Measurements from ENCODE around the gene DLX4. TPM values are rescaled to one million over a fixed set of nuclear protein-coding genes. Genes with fewer than 3 reads are reported as not detected.

DLX4 gene
- total and polyA plus RNA-seq, 2 of the 4 experiments (the other 2 are of a cell fraction) = not detected

DNA sequence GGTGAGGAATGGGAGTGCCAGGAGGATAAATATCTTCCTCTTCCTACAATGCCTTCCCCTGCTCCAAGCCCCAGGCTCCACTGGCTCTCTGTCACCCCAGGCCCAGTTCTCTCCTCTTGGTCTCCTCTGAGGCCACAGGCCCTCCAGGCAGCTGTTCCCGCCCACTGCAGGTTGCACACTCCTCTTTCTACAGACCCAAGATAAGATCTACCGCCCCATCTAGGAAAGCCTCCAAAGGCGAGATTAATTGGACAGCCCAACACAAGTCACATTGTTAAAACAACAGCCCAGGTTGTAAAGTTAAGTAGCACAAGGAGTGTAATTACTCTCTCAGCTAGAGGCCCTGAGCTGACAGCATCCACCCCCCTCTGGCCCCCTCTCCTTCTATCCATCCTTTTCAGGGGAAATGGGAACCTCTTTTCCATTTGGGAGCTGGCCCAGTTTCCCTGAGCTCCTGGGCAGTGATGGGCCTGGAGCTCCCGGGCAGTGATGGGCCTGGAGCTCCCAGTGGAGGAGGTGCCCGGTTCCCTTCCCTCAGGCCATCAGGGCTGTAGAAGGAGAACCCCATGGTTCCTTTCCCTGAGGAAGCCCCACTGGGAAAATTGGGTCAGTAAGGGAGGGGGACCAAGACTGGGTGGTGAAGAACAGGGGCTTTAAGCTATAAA is 7.3 kb downstream of the DLX4 start:
- Histone ChIP-seq H2BK5ac (ENCODE audit: low read depth, low read length, poor library complexity, severe bottlenecking) (no peak overlapping the region), H3K4me1 (ENCODE audit: control insufficient read depth, insufficient read depth, low read length) (no peaks in the 10 kb centered on the region; the same call in 1 of the 2 replicates), H3K4me2 (ENCODE audit: low read depth, low read length) (no peak overlapping the region), H2BK120ac (ENCODE audit: low read depth, low read length) (no peak overlapping the region), H4K5ac (ENCODE audit: low read depth, low read length) (no peak overlapping the region), H3K27me3 (ENCODE audit: control insufficient read depth, insufficient read depth, low read length) (peaks cover 99% of the 10 kb centered on the region), H4K91ac (ENCODE audit: insufficient read depth, low read depth, low read length) (no peak overlapping the region), H3K9ac (ENCODE audit: low read depth, low read length) (no peak overlapping the region), H3K56ac (ENCODE audit: extremely low read depth, insufficient read depth, low read length) (no peak overlapping the region), H2AFZ (replicated peaks; ENCODE audit: low read length, poor library complexity) (no peak overlapping the region), H3K36me3 (ENCODE audit: control insufficient read depth, insufficient read depth, low read length) (no peaks in the 10 kb centered on the region), H2BK20ac (ENCODE audit: low read depth, low read length) (no peak overlapping the region), H2BK15ac (ENCODE audit: low read depth, low read length) (no peak overlapping the region), H3K23ac (ENCODE audit: low read depth, low read length) (no peak overlapping the region), H4K8ac (ENCODE audit: low read depth in 2 of 2, low read length in 2 of 2) (no peak overlapping the region), H3K79me1 (ENCODE audit: low read depth in 1 of 2, low read length in 2 of 2) (no peaks in the 10 kb centered on the region), H3K4ac (ENCODE audit: low read depth, low read length) (no peak overlapping the region), H3K9me3 (ENCODE audit: control insufficient read depth, insufficient read depth, low read length) (no peaks in the 10 kb centered on the region), H3K14ac (replicated peaks; ENCODE audit: low read depth, low read length) (no peak overlapping the region), H4K20me1 (ENCODE audit: insufficient read depth, low read length) (no peaks in the 10 kb centered on the region; the same call in 1 of the 2 replicates), H3K9me1 (ENCODE audit: insufficient read depth, low read length) (no peaks in the 10 kb centered on the region; the same call in 1 of the 2 replicates), H3K4me3 (ENCODE audit: insufficient read depth, low read depth, low read length) (no peak overlapping the region), H2AK9ac (replicated peaks; ENCODE audit: low read depth, low read length, poor library complexity) (no peak overlapping the region), H3K27ac (ENCODE audit: insufficient read depth, low read length) (no peak overlapping the region), H3K18ac (ENCODE audit: low read depth, low read length) (no peak overlapping the region), H2AK5ac (ENCODE audit: low read depth, low read length) (no peak overlapping the region)
- 60% methylated on average over 2 of the region's 5 CpGs; no CpG with 5 or more reads in 1 of the 2 experiments for WGBS, 2 experiments (ENCODE audit: extremely low coverage in 2 of 2, insufficient read length in 1 of 2)
- DNase-seq (no peak), ATAC-seq (ENCODE audit: low read depth) (no peak)
- intact Hi-C loops (cut with micrococcal nuclease) = no loop called here
- in situ Hi-C loops (cut with MboI; ENCODE audit: low sequenced_read_pairs) = no loop called here
- TF ChIP-seq POLR2A (IDR thresholded peaks at IDR 0.05; ENCODE audit: low read depth, low read length) (no peak), MAZ (IDR thresholded peaks at IDR 0.05; ENCODE audit: borderline replicate concordance, low read depth, low read length) (no peak), FOS (IDR thresholded peaks at IDR 0.05; ENCODE audit: low read depth, low read length) (no peak), CHD1 (IDR thresholded peaks at IDR 0.05; ENCODE audit: low read depth, low read length) (no peak), RCOR1 (IDR thresholded peaks at IDR 0.05; ENCODE audit: insufficient replicate concordance, low read length) (no peak), CEBPB (IDR thresholded peaks at IDR 0.05; ENCODE audit: low read depth, low read length) (no peak), RAD21 (IDR thresholded peaks at IDR 0.05; ENCODE audit: low read length) (no peak), MAFK (IDR thresholded peaks at IDR 0.05; ENCODE audit: low read depth, low read length) (no peak), BHLHE40 (IDR thresholded peaks at IDR 0.05; ENCODE audit: low read depth, low read length) (no peak), RFX5 (IDR thresholded peaks at IDR 0.05; ENCODE audit: low read depth, low read length) (no peak), SMC3 (IDR thresholded peaks at IDR 0.05; ENCODE audit: low read depth, low read length) (no peak), NFE2L2 (IDR thresholded peaks at IDR 0.05; ENCODE audit: low read depth, low read length) (no peak), MXI1 (IDR thresholded peaks at IDR 0.05; ENCODE audit: borderline replicate concordance, low read depth, low read length) (no peak)
- TF ChIP-seq, protein P1, sequence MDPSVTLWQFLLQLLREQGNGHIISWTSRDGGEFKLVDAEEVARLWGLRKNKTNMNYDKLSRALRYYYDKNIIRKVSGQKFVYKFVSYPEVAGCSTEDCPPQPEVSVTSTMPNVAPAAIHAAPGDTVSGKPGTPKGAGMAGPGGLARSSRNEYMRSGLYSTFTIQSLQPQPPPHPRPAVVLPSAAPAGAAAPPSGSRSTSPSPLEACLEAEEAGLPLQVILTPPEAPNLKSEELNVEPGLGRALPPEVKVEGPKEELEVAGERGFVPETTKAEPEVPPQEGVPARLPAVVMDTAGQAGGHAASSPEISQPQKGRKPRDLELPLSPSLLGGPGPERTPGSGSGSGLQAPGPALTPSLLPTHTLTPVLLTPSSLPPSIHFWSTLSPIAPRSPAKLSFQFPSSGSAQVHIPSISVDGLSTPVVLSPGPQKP (IDR thresholded peaks at IDR 0.05; ENCODE audit: borderline replicate concordance, low read depth, low read length) = no peak
- TF ChIP-seq, protein P2, sequence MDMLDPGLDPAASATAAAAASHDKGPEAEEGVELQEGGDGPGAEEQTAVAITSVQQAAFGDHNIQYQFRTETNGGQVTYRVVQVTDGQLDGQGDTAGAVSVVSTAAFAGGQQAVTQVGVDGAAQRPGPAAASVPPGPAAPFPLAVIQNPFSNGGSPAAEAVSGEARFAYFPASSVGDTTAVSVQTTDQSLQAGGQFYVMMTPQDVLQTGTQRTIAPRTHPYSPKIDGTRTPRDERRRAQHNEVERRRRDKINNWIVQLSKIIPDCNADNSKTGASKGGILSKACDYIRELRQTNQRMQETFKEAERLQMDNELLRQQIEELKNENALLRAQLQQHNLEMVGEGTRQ (IDR thresholded peaks at IDR 0.05; ENCODE audit: low read depth, low read length) = no peak
- TF ChIP-seq, protein P3, sequence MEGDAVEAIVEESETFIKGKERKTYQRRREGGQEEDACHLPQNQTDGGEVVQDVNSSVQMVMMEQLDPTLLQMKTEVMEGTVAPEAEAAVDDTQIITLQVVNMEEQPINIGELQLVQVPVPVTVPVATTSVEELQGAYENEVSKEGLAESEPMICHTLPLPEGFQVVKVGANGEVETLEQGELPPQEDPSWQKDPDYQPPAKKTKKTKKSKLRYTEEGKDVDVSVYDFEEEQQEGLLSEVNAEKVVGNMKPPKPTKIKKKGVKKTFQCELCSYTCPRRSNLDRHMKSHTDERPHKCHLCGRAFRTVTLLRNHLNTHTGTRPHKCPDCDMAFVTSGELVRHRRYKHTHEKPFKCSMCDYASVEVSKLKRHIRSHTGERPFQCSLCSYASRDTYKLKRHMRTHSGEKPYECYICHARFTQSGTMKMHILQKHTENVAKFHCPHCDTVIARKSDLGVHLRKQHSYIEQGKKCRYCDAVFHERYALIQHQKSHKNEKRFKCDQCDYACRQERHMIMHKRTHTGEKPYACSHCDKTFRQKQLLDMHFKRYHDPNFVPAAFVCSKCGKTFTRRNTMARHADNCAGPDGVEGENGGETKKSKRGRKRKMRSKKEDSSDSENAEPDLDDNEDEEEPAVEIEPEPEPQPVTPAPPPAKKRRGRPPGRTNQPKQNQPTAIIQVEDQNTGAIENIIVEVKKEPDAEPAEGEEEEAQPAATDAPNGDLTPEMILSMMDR (conservative IDR thresholded peaks at IDR 0.05; ENCODE audit: low read depth, low read length) = no peak
- dilution Hi-C loops (cut with HindIII; ENCODE audit: low sequenced_read_pairs, unreplicated experiment) = no loop called here
- no TSS peak for BruUV-seq (replicated peaks)
- ChIA-PET POLR2A (ENCODE audit: unreplicated experiment) (no interaction called here), CTCF (no interaction called here)

Measured in IMR-90 (cell line).